WTC11 (cell line): Measurements from ENCODE around the gene DCST2. TPM values are rescaled to one million over a fixed set of nuclear protein-coding genes. Genes with fewer than 3 reads are reported as not detected.
"Not testable (repeated sequence)": the region's sequence is repeated elsewhere in the genome, so short reads cannot be mapped to it uniquely, and the experiment has no call there.

Source experiments
- ATAC-seq: fragments of 200-7000 bp; cut with Tn5 transposase; 2 replicates; pipeline ENCODE4 v1.10.0; 2021; ENCODE audit warnings: mild to moderate bottlenecking, moderate library complexity
- CTCF ChIA-PET: fragments of 300-600 bp; sonication (Branson Sonifier 250); formaldehyde crosslinking; loops from one replicate; lab custom pipeline; 2021; ENCODE audit warnings: antibody characterized with exemption; lab: Charles Lee
- POLR2A ChIA-PET: fragments of 350-600 bp; sonication (Branson Sonifier 250); formaldehyde crosslinking; loops from one replicate; lab custom pipeline; 2021; ENCODE audit warnings: antibody characterized with exemption; lab: Charles Lee
- DNase-seq: peaks from one replicate; pipeline ENCODE4 v3.0.0; 2021; ENCODE audit warnings: low spot score
- H3K27ac Mint-ChIP-seq: 2 replicates; pipeline ENCODE4 v1.8.0; 2021; ENCODE audit warnings: mixed read lengths
- H3K27me3 Mint-ChIP-seq: 2 replicates; pipeline ENCODE4 v1.8.0; 2021; ENCODE audit warnings: low read depth, mild to moderate bottlenecking, moderate library complexity, mixed read lengths
- H3K36me3 Mint-ChIP-seq: 2 replicates; pipeline ENCODE4 v1.8.0; 2021; ENCODE audit warnings: mixed read lengths
- H3K4me1 Mint-ChIP-seq: 2 replicates; pipeline ENCODE4 v1.8.0; 2022; ENCODE audit warnings: mixed read lengths
- H3K4me3 Mint-ChIP-seq: 2 replicates; pipeline ENCODE4 v1.8.0; 2021; ENCODE audit warnings: mild to moderate bottlenecking, moderate library complexity, mixed read lengths
- H3K9me3 Mint-ChIP-seq: 2 replicates; pipeline ENCODE4 v1.8.0; 2021; ENCODE audit warnings: mixed read lengths
- ATF1 ChIP-seq: sonication (generic); formaldehyde crosslinking; IDR thresholded peaks from 2 replicates; pipeline ENCODE4 v1.8.1; 2023; ENCODE audit warnings: mild to moderate bottlenecking, moderate library complexity, missing genetic modification reagents
- CREM ChIP-seq: sonication (generic); formaldehyde crosslinking; IDR thresholded peaks from 2 replicates; pipeline ENCODE4 v1.8.1; 2022; ENCODE audit warnings: mild to moderate bottlenecking, missing genetic modification reagents, moderate library complexity
- FOXK1 ChIP-seq: sonication (generic); formaldehyde crosslinking; IDR thresholded peaks from 2 replicates; pipeline ENCODE4 v1.8.0; 2022; ENCODE audit warnings: mild to moderate bottlenecking, moderate library complexity, missing genetic modification reagents
- GABPB1 ChIP-seq: sonication (generic); formaldehyde crosslinking; IDR thresholded peaks from 2 replicates; pipeline ENCODE4 v1.8.1; 2023; ENCODE audit warnings: mild to moderate bottlenecking, missing genetic modification reagents
- NR1H2 ChIP-seq: sonication (generic); formaldehyde crosslinking; IDR thresholded peaks from 2 replicates; pipeline ENCODE4 v1.9.0; 2021; ENCODE audit warnings: mild to moderate bottlenecking, moderate library complexity, missing genetic modification reagents
- OVOL2 ChIP-seq: fragments of 250-450 bp; sonication (Bioruptor Pico); IDR thresholded peaks from 2 replicates; pipeline ENCODE4 v1.9.0; 2021; ENCODE audit warnings: mild to moderate bottlenecking, borderline replicate concordance
- PREB ChIP-seq: sonication (generic); formaldehyde crosslinking; IDR thresholded peaks from 2 replicates; pipeline ENCODE4 v1.8.1; 2022; ENCODE audit warnings: mild to moderate bottlenecking, missing genetic modification reagents, moderate library complexity, borderline replicate concordance
- SMAD4 ChIP-seq: sonication (generic); formaldehyde crosslinking; IDR thresholded peaks from 2 replicates; pipeline ENCODE4 v1.8.0; 2022; ENCODE audit warnings: mild to moderate bottlenecking, missing genetic modification reagents
- TP53 ChIP-seq: sonication (generic); formaldehyde crosslinking; IDR thresholded peaks from 2 replicates; pipeline ENCODE4 v1.8.1; 2023; ENCODE audit warnings: mild to moderate bottlenecking, missing genetic modification reagents
- ZBTB21 ChIP-seq: sonication (generic); formaldehyde crosslinking; IDR thresholded peaks from 2 replicates; pipeline ENCODE4 v1.8.1; 2023; ENCODE audit warnings: mild to moderate bottlenecking, missing genetic modification reagents, borderline replicate concordance
- total RNA-seq: library from RNA; stranded (reverse); gene quantifications from 3 replicates; pipeline ENCODE4 v1.2.3, GENCODE V29; 2021
- TF ChIP-seq, protein P1 (sequence below): sonication (generic); formaldehyde crosslinking; IDR thresholded peaks from 2 replicates; pipeline ENCODE4 v1.8.1; 2023; ENCODE audit warnings: mild to moderate bottlenecking, missing genetic modification reagents, borderline replicate concordance
- TF ChIP-seq, protein P2 (sequence below): fragments of 250-450 bp; sonication (Bioruptor Pico); IDR thresholded peaks from 2 replicates; pipeline ENCODE4 v1.9.0; 2021; ENCODE audit warnings: moderate library complexity, mild to moderate bottlenecking, inconsistent platforms, borderline replicate concordance

Gene DCST2
- total RNA-seq, 1 experiment from 2014 or later, result 0.83 TPM

DNA sequence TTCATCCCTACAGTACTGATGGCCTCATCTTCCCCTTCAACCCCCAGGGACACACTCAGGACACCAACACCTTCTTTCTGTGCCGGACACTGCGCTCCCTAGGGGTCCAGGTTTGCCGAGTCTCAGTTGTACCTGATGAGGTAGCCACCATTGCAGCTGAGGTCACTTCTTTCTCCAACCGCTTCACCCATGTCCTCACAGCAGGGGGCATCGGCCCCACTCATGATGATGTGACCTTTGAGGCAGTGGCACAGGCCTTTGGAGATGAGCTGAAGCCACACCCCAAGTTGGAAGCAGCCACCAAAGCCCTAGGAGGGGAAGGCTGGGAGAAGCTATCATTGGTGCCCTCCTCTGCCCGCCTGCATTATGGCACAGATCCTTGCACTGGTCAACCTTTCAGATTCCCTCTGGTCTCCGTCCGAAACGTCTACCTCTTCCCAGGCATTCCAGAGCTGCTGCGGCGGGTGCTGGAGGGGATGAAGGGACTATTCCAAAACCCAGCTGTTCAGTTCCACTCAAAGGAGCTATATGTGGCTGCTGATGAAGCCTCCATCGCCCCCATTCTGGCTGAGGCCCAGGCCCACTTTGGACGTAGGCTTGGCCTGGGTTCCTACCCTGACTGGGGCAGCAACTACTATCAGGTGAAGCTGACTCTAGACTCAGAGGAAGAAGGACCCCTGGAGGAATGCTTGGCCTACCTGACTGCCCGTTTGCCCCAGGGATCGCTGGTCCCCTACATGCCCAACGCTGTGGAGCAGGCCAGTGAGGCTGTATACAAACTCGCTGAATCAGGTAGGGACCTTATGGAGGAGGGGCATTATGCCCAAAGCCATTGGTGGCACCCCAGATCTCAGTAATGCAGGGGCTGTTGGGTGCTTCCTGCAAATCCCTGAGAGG, 45.3 kb downstream of the DCST2 start (continued):
- TF ChIP-seq PREB (CRISPR knock-in tag) (no peak), FOXK1 (CRISPR knock-in tag) (no peak), TP53 (CRISPR knock-in tag) (no peak), SMAD4 (CRISPR knock-in tag) (no peak), ZBTB21 (CRISPR knock-in tag) (no peak), OVOL2 (CRISPR knock-in tag) (no peak)
- TF ChIP-seq, protein P1, sequence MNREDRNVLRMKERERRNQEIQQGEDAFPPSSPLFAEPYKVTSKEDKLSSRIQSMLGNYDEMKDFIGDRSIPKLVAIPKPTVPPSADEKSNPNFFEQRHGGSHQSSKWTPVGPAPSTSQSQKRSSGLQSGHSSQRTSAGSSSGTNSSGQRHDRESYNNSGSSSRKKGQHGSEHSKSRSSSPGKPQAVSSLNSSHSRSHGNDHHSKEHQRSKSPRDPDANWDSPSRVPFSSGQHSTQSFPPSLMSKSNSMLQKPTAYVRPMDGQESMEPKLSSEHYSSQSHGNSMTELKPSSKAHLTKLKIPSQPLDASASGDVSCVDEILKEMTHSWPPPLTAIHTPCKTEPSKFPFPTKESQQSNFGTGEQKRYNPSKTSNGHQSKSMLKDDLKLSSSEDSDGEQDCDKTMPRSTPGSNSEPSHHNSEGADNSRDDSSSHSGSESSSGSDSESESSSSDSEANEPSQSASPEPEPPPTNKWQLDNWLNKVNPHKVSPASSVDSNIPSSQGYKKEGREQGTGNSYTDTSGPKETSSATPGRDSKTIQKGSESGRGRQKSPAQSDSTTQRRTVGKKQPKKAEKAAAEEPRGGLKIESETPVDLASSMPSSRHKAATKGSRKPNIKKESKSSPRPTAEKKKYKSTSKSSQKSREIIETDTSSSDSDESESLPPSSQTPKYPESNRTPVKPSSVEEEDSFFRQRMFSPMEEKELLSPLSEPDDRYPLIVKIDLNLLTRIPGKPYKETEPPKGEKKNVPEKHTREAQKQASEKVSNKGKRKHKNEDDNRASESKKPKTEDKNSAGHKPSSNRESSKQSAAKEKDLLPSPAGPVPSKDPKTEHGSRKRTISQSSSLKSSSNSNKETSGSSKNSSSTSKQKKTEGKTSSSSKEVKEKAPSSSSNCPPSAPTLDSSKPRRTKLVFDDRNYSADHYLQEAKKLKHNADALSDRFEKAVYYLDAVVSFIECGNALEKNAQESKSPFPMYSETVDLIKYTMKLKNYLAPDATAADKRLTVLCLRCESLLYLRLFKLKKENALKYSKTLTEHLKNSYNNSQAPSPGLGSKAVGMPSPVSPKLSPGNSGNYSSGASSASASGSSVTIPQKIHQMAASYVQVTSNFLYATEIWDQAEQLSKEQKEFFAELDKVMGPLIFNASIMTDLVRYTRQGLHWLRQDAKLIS (CRISPR knock-in tag), result no peak
- TF ChIP-seq, protein P2, sequence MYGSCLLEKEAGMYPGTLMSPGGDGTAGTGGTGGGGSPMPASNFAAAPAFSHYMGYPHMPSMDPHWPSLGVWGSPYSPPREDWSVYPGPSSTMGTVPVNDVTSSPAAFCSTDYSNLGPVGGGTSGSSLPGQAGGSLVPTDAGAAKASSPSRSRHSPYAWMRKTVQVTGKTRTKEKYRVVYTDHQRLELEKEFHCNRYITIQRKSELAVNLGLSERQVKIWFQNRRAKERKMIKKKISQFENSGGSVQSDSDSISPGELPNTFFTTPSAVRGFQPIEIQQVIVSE (CRISPR knock-in tag), result no peak

GRCh38 chr1:154987326-154987725, 46.3 kb downstream of the DCST2 start:
- Mint-ChIP-seq H3K4me1 (peaks cover 7% of the 10 kb centered on the region), H3K27me3 (no peaks in the 10 kb centered on the region), H3K27ac (no peak overlapping the region), H3K36me3 (peaks cover 26% of the 10 kb centered on the region), H3K9me3 (no peaks in the 10 kb centered on the region), H3K4me3 (no peak overlapping the region)
- TF ChIP-seq GABPB1 (CRISPR knock-in tag) (0 out of 2 replicates have a peak, but pooled peaks have one; percentile 32), CREM (CRISPR knock-in tag) (no peak), NR1H2 (no peak), ATF1 (CRISPR knock-in tag) (no peak)
- ATAC-seq (no peak), DNase-seq (no peak)
- ChIA-PET CTCF (interaction anchor here (2.6 kb wide), 1 partner anchor 12 kb away, joined by 12 read pairs; no protein-coding TSS in a partner anchor), POLR2A (interaction anchor here (0.7 to 1.3 kb wide), 2 partner anchors 14 to 16 kb away, joined by 3 to 4 read pairs; partner anchors contain the start of gene SHC1)

GRCh38 chr1:154986736-154987135, 46.8 kb downstream of the DCST2 start:
- H3K27ac Mint-ChIP-seq, H3K4me1 Mint-ChIP-seq, ATAC-seq, H3K27me3 Mint-ChIP-seq, DNase-seq, H3K9me3 Mint-ChIP-seq, H3K4me3 Mint-ChIP-seq: not testable (repeated sequence)
- CTCF ChIA-PET, result interaction anchor here (2.6 kb wide), 1 partner anchor 13 kb away, joined by 12 read pairs; no protein-coding TSS in a partner anchor
- peaks cover 26% of the 10 kb centered on the region for H3K36me3 Mint-ChIP-seq
- POLR2A ChIA-PET, result interaction anchor here (0.7 to 1.2 kb wide), 2 partner anchors 14 to 16 kb away, joined by 3 to 7 read pairs; partner anchors contain the start of gene SHC1
